Muscle of arm (tissue), 12 donors: ENCODE measurements around the gene ORM1. TPM values are rescaled to one million over a fixed set of nuclear protein-coding genes. Genes with fewer than 3 reads are reported as not detected.

Experiments
- polyA plus RNA-seq, 12 donors: library from polyadenylated mRNA; unstranded; fragments of 120-200 nt; gene quantifications; one replicate each; pipeline ENCODE4 v1.2.1, GENCODE V29; 2013; ENCODE audit not compliant: insufficient read length in 12 of 12

Gene ORM1
- polyA plus RNA-seq, 12 donors = 0.27 to 1.9 (median 0.69) TPM; not detected in 3

Other genes starting within 250 kb of the ORM1 start
- 10 to 100 TPM in 1 of 12 donors, 1 to 10 TPM in 3, under 1 TPM in 5, not detected in 3; 0.13 to 19.9 (median 0.54) TPM for gene AMBP, start 244.8 kb upstream of the ORM1 start, polyA plus RNA-seq
- 10 to 100 TPM in 1 of 12 donors, 1 to 10 TPM in 3, under 1 TPM in 6, not detected in 2; 0.17 to 21.0 (median 0.68) TPM for gene KIF12, start 223.8 kb upstream of the ORM1 start, polyA plus RNA-seq
- gene COL27A1, start 167.6 kb upstream of the ORM1 start, polyA plus RNA-seq = 100 to 1,000 TPM in 1 of 12 donors, 10 to 100 TPM in 11; 26.0 to 124 (median 34.1) TPM
- gene ORM2, start 6.8 kb downstream of the ORM1 start, polyA plus RNA-seq = 1 to 10 TPM in 1 of 12 donors, under 1 TPM in 1, not detected in 10; 0.73 to 1.0 TPM
- gene AKNA, start 64.9 kb downstream of the ORM1 start, polyA plus RNA-seq = 10 to 100 TPM in 3 of 12 donors, 1 to 10 TPM in 8, not detected in 1; 5.4 to 25.5 (median 8.8) TPM
- 1 to 10 TPM in 11 of 12 donors, not detected in 1; 1.8 to 9.9 (median 3.0) TPM for gene WHRN, start 182.4 kb downstream of the ORM1 start, polyA plus RNA-seq